GM10266 (cell line): Measurements from ENCODE around the gene C20orf96.

ENCODE experiments used
- DNase-seq: peaks from one replicate; pipeline ENCODE4 v3.0.0; 2012; ENCODE audit errors: extremely low spot score
- TF ChIP-seq, protein P1 (sequence below): IDR thresholded peaks from 2 replicates; pipeline ENCODE4 v1.5.1; 2012; ENCODE audit warnings: mild to moderate bottlenecking, low read depth; ENCODE audit not compliant: control insufficient read depth, insufficient read depth; ENCODE audit errors: missing control alignments

C20orf96 gene

DNA sequence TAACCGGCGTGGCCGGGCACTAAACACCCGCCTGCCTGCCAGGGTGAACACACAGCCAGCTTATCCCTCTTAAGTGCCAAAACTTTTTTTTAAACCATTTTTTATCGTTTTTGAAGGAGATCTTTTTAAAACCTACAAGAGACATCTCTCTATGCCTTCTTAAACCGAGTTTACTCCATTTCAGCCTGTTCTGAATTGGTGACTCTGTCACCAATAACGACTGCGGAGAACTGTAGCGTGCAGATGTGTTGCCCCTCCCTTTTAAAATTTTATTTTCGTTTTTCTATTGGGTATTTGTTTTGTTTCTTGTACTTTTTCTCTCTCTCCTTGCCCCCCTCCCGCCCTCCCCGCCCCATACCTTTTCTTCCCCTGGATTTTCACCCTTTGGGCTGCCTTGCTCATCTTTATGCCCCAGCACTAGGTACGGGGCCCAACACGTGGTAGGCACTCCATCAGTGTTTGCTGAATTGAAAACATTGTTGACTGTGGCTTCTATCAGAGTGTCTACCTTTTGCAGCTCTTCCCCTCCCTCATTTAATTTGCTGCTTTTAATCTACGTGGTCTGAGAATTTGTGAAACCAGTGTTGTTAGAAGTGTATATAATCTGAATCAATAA, 8.3 kb upstream of the C20orf96 start:
- TF ChIP-seq, protein P1, sequence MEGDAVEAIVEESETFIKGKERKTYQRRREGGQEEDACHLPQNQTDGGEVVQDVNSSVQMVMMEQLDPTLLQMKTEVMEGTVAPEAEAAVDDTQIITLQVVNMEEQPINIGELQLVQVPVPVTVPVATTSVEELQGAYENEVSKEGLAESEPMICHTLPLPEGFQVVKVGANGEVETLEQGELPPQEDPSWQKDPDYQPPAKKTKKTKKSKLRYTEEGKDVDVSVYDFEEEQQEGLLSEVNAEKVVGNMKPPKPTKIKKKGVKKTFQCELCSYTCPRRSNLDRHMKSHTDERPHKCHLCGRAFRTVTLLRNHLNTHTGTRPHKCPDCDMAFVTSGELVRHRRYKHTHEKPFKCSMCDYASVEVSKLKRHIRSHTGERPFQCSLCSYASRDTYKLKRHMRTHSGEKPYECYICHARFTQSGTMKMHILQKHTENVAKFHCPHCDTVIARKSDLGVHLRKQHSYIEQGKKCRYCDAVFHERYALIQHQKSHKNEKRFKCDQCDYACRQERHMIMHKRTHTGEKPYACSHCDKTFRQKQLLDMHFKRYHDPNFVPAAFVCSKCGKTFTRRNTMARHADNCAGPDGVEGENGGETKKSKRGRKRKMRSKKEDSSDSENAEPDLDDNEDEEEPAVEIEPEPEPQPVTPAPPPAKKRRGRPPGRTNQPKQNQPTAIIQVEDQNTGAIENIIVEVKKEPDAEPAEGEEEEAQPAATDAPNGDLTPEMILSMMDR = no peak
- DNase-seq = no peak

DNA sequence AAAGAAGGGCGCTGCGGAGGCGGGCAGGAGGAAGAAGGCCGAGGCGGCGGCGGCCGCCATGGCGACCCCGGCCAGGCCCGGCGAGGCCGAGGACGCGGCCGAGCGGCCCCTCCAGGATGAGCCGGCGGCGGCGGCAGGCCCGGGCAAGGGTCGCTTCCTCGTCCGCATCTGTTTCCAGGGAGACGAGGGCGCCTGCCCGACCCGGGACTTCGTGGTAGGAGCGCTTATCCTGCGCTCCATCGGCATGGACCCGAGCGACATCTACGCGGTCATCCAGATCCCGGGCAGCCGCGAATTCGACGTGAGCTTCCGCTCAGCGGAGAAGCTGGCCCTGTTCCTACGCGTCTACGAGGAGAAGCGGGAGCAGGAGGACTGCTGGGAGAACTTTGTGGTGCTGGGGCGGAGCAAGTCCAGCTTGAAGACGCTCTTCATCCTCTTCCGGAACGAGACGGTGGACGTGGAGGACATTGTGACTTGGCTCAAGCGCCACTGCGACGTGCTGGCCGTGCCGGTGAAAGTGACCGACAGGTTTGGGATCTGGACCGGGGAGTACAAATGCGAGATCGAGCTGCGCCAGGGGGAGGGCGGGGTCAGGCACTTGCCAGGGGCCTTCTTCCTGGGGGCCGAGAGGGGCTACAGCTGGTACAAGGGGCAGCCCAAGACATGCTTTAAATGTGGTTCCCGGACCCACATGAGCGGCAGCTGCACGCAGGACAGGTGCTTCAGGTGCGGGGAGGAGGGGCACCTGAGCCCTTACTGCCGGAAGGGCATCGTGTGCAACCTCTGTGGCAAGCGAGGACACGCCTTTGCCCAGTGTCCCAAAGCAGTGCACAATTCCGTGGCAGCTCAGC, 7.6 kb upstream of the C20orf96 start:
- TF ChIP-seq, protein P1 = no peak
- DNase-seq = peak; percentile 72

DNA sequence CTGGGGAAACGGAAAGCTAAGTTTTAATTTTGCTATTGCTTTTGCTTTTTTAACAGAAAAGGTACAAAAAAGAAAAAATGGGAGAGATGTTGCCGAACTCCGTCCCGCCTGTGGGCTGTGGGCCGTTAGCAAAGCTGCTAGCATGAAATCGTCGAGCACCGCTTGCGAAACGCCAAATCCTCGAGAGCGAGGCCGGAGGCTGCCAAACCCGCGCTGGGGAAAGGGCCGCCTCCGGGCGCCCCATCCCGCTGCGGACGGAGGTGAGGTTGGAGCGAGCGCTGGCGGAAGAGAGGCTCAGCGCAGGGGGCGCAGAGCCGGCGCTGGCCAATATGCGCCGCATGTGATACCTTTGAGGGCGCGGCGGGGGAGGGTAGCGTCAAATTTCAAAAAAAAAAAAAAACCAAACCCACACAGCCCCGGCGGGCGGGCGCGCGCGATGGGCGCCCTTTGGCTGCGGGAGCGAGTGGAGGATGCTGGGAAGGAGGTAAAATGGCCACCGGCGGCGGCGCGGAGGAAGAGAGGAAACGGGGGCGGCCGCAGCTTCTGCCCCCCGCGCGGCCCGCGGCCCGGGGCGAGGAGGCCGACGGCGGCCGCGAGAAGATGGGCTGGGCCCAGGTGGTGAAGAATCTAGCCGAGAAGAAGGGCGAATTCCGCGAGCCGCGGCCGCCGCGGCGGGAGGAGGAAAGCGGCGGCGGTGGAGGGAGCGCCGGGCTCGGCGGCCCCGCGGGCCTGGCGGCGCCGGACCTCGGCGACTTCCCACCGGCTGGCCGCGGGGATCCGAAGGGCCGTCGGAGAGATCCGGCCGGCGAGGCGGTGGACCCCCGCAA, 6.8 kb upstream of the C20orf96 start, which contains the start of gene ZCCHC3:
TSS of gene ZCCHC3 (plus strand) at position 473 of the 827 bp plus-strand sequence. CDS start at position 490, 17 bp downstream.
- TF ChIP-seq, protein P1 = peak; percentile 31

DNA sequence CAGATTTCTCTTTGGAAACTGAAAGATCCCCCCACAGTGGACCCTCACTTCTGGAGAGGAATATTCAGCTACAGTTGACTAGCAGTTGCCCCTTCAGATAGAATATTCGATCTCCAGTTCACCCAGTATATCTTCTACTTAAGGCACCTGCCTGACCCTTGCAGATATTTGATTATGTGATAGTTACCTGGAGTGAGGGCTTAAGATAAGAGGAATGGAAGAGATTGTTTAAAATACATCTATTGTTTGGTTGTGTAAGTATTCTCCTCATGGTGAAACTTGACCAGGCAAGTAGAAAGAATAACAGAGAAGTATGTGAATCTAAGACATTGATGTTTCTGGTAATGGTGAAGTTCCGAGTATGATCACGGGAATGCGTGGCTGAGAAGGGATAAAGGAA, 5.3 kb upstream of the C20orf96 start:
- no peak for DNase-seq
- TF ChIP-seq, protein P1 = no peak

More for the DNA sequence above, 6.8 kb upstream of the C20orf96 start, which contains the start of gene ZCCHC3:
- DNase-seq = peak; percentile 93

DNA sequence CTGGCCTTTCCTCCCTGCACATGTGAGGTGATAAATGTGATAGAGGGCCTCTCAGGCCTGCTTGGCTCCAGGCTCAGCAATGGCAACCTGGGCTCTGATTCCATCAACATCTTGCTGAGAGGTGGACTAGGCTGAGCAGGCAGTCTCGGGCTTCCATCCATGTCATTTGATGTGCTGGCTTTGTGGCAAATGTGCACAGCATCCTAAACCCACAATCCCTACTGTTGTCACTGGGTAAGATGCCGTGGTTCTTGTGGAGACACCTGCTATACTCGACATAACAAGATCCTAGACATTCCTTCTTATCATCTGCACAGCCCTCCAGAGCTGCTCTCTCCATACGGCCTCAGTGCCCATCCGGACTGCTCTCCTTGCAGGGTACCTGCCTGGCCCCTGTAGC, 4.1 kb upstream of the C20orf96 start:
- DNase-seq = no peak
- TF ChIP-seq, protein P1 = no peak

DNA sequence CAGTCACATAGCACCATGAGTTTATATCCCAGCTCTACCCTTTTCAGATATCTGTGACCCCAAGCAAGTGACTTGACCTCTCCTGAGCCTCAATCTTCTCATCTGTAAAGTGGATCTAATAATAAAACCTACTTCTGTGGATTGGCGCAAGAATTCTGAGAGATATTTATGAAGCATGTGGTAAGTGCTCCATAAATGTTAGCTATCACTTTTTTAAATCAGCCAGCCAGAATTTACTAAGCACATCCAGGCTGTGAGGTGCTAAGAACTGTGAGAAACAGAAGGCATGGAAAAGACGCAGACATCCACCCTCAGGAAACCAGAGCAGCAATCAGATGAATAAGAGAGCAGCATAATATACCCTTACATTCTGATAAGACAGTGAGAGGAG, 862 bp downstream of the C20orf96 start:
- DNase-seq = no peak
- TF ChIP-seq, protein P1 = no peak
